Central memory CD8-positive, alpha-beta T cell (primary cell): Measurements from ENCODE around the gene ACRBP.

Source experiments
- ATAC-seq: fragments of 150-1000 bp; cut with Tn5 transposase; replicated peaks from 2 replicates; pipeline ENCODE4 v1.10.0; 2022; ENCODE audit warnings: mild to moderate bottlenecking, moderate FRiP score, moderate number of reproducible peaks; ENCODE audit not compliant: poor library complexity, severe bottlenecking; ENCODE audit errors: extremely low read depth
- DNase-seq, 2 donors: peaks; one replicate each; pipeline ENCODE4 v3.0.0; 2021; ENCODE audit warnings: low spot score in 2 of 2
- H3K27ac Mint-ChIP-seq: one replicate; pipeline ENCODE4 v1.8.0; 2022; ENCODE audit warnings: low read depth, mild to moderate bottlenecking, moderate library complexity, mixed read lengths
- H3K27me3 Mint-ChIP-seq: one replicate; pipeline ENCODE4 v1.8.0; 2022; ENCODE audit warnings: mixed read lengths
- H3K36me3 Mint-ChIP-seq: one replicate; pipeline ENCODE4 v1.8.0; 2022; ENCODE audit warnings: mild to moderate bottlenecking, moderate library complexity, mixed read lengths; ENCODE audit not compliant: insufficient read depth
- H3K4me1 Mint-ChIP-seq: one replicate; pipeline ENCODE4 v1.8.0; 2022; ENCODE audit warnings: mixed read lengths
- H3K4me3 Mint-ChIP-seq: one replicate; pipeline ENCODE4 v1.8.0; 2022; ENCODE audit warnings: mild to moderate bottlenecking, moderate library complexity, mixed read lengths
- H3K9me3 Mint-ChIP-seq: one replicate; pipeline ENCODE4 v1.8.0; 2022; ENCODE audit warnings: mixed read lengths

Gene ACRBP

DNA sequence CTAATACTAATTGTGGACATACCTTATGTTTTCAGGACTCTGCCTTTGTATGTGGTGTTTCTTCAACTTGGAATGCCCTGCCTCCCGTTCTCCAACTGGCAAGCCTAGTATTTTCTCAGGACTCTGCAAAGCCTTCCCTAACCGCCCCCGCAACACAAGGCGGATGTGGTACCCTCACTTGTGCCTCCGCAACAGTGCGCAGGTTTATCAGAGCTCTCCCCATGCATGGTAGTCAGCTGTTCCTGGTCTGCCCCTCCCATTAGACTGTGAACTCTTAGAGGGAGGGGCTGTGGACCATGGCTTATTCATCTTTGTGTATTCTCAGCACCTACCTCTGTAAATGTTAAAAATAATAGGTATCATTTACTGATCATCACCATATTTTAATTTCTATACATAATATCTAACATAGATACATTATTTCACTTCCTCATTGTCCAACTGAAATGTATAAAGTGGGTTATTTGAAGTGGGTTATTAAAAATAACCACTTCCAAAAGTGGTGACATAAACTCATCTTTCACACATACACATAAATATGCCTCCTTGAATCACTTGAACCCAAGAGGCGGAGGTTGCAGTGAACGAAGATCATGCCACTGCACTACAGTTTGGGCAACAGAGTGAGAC lies 20.5 kb downstream of the ACRBP start:
- H3K4me1 Mint-ChIP-seq, result peaks cover 33% of the 10 kb centered on the region
- no peaks in the 10 kb centered on the region for H3K9me3 Mint-ChIP-seq
- no peak for ATAC-seq
- H3K27ac Mint-ChIP-seq, result no peak overlapping the region
- H3K27me3 Mint-ChIP-seq, result no peaks in the 10 kb centered on the region
- peak overlapping the region; percentile 79 for H3K4me3 Mint-ChIP-seq
- DNase-seq, result no peak
- H3K36me3 Mint-ChIP-seq, result peaks cover 17% of the 10 kb centered on the region

DNA sequence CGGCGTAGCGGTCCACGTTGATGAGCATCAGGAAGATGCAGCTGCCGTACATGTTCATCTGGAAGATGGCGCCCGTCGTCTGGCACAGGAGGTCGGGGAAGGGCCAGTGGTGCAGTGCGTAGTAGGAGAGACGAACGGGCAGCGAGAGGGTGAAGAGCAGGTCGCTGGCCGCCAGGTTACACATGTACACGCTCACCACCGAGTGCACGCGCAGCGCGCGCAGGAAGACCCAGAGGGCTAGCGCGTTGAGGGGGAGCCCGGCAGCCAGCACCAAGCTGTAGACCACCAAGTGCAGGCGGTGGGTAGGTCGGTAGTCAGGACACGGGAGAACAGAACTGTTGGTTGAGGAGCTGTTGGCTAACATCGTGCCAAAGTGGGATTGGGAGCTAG lies 26.4 kb downstream of the ACRBP start:
- Mint-ChIP-seq H3K4me1 (peaks cover 11% of the 10 kb centered on the region), H3K4me3 (peak overlapping the region; percentile 16), H3K9me3 (no peaks in the 10 kb centered on the region), H3K27me3 (no peaks in the 10 kb centered on the region), H3K36me3 (peaks cover 21% of the 10 kb centered on the region), H3K27ac (peak overlapping the region; percentile 35)
- ATAC-seq, result no peak
- no peak for DNase-seq

DNA sequence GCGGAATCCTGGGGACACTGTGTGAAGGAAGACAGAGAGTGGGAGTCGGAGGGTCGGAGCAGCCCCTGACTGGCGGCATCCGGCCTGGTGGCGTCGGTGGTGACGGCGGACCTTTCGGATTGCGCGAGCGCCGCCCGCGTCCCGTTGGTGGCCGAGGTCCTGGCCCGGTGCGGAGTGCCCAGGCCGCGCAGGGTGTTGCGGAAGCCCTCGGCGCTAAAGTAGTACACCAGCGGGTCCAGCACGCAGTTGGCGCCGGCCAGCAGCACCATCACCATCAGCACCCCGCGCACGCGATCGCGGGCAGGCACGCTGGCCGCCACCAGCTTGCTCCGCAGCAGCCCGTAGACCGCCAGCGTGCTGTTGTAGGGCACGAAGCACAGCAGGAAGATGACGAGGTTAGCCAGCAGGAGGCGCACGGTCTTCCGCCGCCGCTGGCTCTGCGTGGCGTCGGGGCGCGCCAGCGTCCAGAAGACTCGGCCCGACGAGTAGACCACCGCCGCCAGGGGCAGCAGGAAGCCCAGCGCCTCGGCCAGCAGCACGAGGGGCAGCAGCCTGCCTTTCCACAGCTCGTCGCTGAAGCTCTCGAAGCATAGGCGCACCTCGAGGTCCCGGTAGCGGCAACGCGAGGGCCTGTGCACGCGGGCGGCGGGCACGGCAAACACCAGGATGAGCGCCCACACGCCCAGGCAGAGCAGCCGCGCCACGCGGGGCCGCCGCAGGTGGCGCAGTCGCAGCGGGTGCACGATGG lies 26.9 kb downstream of the ACRBP start:
- peak; percentile 35 for ATAC-seq
- Mint-ChIP-seq H3K36me3 (peaks cover 21% of the 10 kb centered on the region), H3K27ac (peak overlapping the region; percentile 35), H3K4me1 (peaks cover 11% of the 10 kb centered on the region), H3K27me3 (no peaks in the 10 kb centered on the region), H3K9me3 (no peaks in the 10 kb centered on the region), H3K4me3 (peak overlapping the region; percentile 16)
- DNase-seq, result no peak

DNA sequence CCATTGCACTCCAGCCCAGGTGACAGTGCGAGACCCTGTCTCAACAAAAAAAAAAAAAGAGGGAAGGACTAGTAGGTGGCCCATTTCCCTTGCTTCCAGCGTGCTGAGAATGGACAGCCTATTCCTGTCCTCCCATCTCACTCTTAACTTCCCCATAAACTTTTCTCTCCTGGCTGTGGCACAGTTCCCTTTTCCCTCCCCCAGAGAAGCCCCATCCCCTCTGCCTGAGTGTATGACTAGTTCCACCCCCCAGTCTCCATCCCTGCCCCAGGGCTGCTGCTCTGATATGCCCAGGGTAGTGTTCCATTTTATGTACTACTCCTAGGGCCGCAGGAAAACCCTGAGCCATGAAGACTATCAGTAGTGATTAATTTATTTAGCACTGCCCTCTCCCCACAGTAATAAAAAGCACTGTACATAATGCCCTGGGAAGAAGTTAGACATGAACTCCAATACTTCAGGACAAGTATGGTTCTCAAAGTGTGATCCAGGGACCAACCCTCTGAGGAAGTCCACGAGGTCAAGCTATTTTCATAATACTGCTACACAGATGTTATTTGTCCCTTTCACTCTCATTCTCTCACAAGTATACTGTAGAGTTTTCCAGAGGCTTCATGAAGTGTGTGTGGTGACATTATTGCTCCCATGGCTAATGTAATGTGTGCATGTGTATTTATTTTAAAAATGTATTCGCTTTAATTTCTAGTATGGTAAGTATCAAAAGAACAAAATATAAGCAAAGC lies 28.6 kb downstream of the ACRBP start:
- ATAC-seq, result no peak
- peak overlapping the region; percentile 92 for H3K27ac Mint-ChIP-seq
- no peaks in the 10 kb centered on the region for H3K9me3 Mint-ChIP-seq
- H3K36me3 Mint-ChIP-seq, result peaks cover 17% of the 10 kb centered on the region
- H3K27me3 Mint-ChIP-seq, result no peaks in the 10 kb centered on the region
- no peak overlapping the region for H3K4me3 Mint-ChIP-seq
- DNase-seq, result no peak
- H3K4me1 Mint-ChIP-seq, result peaks cover 20% of the 10 kb centered on the region

DNA sequence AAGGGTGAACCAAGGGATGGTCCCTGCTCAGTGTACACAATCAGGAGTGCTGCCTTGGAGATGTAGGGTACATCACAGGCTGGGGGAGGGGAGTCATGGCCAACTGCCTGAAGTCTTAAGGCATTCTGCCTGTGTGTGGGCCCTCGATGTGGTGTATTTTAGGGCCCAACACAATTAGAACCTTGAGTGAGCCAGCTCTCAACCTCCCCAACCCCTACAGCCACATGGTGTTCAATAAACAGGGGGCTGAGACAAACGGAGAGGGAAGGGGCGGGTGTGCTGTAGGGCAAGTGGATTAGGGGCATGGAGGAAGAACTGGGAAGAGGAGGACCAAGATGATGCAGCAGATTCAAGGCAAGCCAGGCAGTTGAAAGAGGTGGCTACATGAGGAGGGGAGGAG lies 31.4 kb downstream of the ACRBP start:
- no peaks in the 10 kb centered on the region for H3K27me3 Mint-ChIP-seq
- H3K36me3 Mint-ChIP-seq, result peaks cover 9% of the 10 kb centered on the region
- no peak for DNase-seq
- no peak overlapping the region for H3K4me3 Mint-ChIP-seq
- peaks cover 45% of the 10 kb centered on the region for H3K4me1 Mint-ChIP-seq
- no peaks in the 10 kb centered on the region for H3K9me3 Mint-ChIP-seq
- ATAC-seq, result no peak
- H3K27ac Mint-ChIP-seq, result peak overlapping the region; percentile 36

DNA sequence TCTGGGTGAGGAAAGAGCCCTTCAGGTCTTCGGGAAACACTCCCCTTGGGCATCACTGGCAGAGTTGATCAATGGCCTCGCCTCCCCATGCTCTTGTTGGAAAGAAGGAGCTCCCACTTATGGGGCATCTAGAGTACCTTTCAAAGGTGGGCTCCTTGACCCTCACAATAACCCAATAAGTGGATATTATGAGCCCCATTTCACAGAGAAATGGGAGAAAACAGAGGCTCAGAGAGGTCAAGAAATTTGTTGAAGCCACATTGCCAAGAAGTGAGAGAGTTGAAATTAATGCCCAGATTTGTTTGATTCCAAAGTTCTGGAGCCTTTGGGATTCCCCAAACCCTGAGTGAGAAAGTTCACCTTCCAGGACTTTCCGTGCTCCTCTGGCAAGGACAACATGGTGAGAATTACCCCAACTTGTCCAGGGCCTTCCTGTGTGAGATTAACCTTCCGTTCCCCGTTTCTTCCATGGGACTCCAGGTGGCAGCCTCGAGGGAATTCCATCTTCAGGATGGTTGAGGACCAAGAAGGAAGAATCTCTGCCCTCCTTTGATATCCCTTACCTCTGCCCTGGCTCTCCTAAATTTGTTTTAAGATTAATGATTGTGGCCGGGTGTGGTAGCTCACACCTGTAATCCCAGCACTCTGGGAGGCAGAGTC lies 32.6 kb downstream of the ACRBP start:
- no peaks in the 10 kb centered on the region for H3K27me3 Mint-ChIP-seq
- ATAC-seq, result no peak
- peak overlapping the region; percentile 46 for H3K4me3 Mint-ChIP-seq
- peak overlapping the region; percentile 91 for H3K27ac Mint-ChIP-seq
- peaks cover 45% of the 10 kb centered on the region for H3K4me1 Mint-ChIP-seq
- no peaks in the 10 kb centered on the region for H3K9me3 Mint-ChIP-seq
- H3K36me3 Mint-ChIP-seq, result peaks cover 3% of the 10 kb centered on the region
- DNase-seq, result no peak

DNA sequence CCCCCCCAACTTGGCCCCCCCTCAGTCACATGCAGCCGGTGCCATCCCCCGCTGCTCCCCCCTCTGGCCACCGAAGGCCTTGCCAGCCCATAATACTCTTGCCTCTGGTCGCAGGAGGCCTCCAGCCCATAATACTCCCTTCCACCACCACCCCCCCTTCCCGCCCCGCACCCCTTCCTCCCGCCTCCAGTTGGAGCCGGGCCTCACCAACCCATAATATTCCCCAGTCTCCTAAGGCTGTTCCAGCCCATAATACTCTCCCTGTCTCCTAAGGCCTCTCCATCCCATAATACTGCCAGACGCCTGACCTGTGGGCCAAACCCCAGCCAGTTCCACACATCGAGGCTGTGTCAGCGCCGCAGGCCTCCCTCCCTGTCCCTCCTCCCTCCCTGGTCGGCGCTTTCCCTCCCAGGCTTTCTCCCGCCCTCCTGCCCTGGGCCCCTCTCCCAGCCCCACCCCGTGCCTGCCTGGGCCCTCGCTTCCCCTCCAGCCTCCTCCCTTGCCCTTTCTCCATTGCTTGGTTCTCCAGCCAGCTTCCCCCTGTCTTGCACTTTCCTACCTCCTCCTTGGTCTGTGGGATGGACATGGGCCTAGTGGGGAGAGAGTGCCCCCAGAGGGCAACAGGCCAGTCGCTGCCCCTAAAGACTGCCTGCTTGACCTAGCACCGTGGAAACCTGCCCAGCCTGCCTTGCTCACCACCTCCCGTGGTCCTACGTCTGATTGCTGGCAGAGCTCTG lies 33.3 kb downstream of the ACRBP start:
- ATAC-seq (peak; percentile 62), DNase-seq (peak; percentile 34 to 55)
- Mint-ChIP-seq H3K27ac (peak overlapping the region; percentile 91), H3K4me1 (peaks cover 39% of the 10 kb centered on the region), H3K36me3 (peaks cover 3% of the 10 kb centered on the region), H3K9me3 (no peaks in the 10 kb centered on the region), H3K4me3 (peak overlapping the region; percentile 46), H3K27me3 (no peaks in the 10 kb centered on the region)

DNA sequence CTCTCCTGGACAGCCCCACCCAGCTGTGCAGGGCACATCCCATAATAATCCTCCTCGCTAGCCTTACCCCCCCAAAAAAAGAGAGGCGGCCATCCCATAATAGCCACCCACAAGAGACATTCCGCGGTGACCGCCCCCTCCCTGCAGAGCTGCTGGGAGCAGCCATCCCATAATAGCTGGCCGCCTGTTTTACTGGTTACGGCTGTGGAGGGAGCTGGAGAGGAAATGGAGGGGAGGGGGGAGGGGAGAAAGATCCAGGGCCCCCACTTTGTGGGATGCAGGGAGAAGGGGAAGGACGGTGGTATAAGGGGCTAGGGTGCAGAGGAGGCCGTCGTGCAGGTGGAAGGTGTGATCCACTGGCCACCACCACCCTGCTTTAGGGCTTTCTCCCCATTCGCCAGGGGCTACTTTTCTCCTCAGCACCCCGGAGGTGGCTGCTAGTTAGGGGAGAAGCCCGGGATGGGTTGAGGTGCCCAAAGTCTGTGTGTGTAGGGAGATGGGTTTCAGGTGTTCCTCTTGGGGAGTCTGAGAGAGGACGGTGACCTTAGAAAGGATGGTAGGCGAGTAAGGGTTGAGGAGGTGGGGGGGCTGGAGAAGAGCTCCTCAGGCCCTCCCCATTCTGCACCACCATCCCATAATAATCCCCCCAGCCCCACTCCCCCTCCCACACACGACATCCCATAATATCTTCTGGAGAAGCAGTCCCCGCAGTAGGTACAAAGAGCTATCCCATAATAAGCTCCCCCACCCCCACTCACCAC lies 34.0 kb downstream of the ACRBP start:
- Mint-ChIP-seq H3K27me3 (no peaks in the 10 kb centered on the region), H3K4me1 (peaks cover 33% of the 10 kb centered on the region), H3K27ac (peak overlapping the region; percentile 91), H3K9me3 (no peaks in the 10 kb centered on the region), H3K36me3 (peaks cover 3% of the 10 kb centered on the region), H3K4me3 (peak overlapping the region; percentile 46)
- DNase-seq (peak in 1 of 2 donors; percentile 36), ATAC-seq (peak; percentile 21)

DNA sequence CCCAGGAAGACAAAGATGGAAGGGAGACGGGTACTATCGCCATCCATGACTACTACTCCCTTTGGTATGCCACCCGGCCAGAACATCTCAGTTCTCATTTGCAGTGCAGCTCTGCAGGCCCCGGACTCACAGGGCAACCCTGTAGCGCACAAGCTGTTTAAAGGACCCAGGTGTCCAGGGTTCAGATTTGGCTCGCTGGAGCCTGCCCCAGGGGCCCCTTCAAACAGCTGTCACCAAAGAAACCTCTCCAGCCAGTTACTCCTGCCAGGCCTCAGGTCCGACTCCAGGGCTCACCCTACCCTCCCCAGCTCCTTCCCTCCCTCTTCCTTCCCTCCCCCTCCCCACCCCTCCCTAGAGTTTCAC lies 34.6 kb downstream of the ACRBP start:
- peak overlapping the region; percentile 46 for H3K4me3 Mint-ChIP-seq
- H3K36me3 Mint-ChIP-seq, result peaks cover 1% of the 10 kb centered on the region
- H3K4me1 Mint-ChIP-seq, result peaks cover 33% of the 10 kb centered on the region
- ATAC-seq (no peak), DNase-seq (no peak)
- H3K27me3 Mint-ChIP-seq, result no peaks in the 10 kb centered on the region
- H3K9me3 Mint-ChIP-seq, result no peaks in the 10 kb centered on the region
- no peak overlapping the region for H3K27ac Mint-ChIP-seq

DNA sequence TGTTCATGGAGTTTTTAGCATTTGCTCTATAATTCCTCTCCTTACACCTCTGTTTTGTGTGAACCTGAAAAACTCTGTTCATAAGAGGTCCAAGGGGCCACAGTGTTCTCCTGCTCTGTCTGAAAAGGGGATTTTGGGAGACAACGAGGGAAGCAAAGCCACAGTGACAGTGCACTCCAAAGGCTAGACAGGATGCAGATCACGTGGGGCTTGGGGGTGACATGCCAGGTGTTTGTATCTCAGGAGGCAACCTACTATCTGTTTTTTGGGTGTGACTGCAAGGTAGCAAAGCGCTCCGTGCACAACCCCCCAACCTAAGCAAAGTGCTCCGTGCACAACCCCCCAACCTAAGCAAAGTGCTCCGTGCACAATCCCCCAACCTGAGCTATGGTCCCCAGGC lies 35.0 kb downstream of the ACRBP start:
- H3K9me3 Mint-ChIP-seq, result no peaks in the 10 kb centered on the region
- H3K4me3 Mint-ChIP-seq, result peak overlapping the region; percentile 46
- no peak for ATAC-seq
- no peak for DNase-seq
- peaks cover 33% of the 10 kb centered on the region for H3K4me1 Mint-ChIP-seq
- H3K27ac Mint-ChIP-seq, result no peak overlapping the region
- H3K27me3 Mint-ChIP-seq, result no peaks in the 10 kb centered on the region
- H3K36me3 Mint-ChIP-seq, result peaks cover 1% of the 10 kb centered on the region

DNA sequence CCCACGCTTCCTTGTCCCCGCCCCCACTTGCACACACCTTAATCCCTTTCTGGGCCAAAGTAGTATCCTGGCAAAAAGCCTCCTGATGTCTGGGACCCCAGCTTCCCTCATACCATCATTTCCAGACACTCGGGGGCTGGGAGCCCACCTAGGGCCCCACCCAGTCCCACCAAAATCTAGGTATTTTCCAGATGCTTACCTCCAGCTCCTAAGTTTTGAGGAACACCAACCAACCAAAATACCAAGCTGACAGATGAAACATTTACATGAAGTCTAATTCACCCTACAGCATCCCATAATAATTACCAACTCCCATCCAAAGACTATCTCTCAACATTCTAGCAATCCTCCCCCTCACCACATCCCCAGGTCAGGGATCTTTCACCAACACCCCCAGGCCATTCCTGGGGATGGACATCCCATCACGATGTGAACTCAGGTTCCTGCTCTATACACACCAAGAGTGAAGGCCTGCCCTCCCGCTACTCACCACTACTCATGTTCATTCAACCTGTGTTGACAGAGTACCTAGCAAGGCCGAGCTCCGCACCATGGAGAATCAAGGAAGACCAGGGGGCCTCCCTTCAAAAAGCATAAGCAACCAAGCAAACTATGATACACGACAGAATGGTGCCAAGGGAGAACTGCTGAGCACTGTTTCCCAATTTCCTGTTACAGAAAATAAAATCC lies 38.5 kb downstream of the ACRBP start:
- Mint-ChIP-seq H3K27me3 (no peaks in the 10 kb centered on the region), H3K4me3 (no peak overlapping the region), H3K9me3 (no peaks in the 10 kb centered on the region), H3K27ac (no peak overlapping the region), H3K4me1 (peaks cover 46% of the 10 kb centered on the region), H3K36me3 (peaks cover 14% of the 10 kb centered on the region)
- DNase-seq, result no peak
- no peak for ATAC-seq
